ENCODE data around the gene ZCCHC3. TPM values are rescaled to one million over a fixed set of nuclear protein-coding genes. Genes with fewer than 3 reads are reported as not detected.

ZCCHC3 gene
- total and polyA plus RNA-seq, 7 experiments from 2014 or later = 5.6 to 31.9 (median 19.2) TPM

GRCh38 chr20:313402-313801, 16.0 kb downstream of the ZCCHC3 start:
- H3K4me1 ChIP-seq (ENCODE audit: control insufficient read depth in 2 of 2, insufficient read depth in 2 of 2, low read length in 2 of 2) = peaks cover 0 to 18% of the 10 kb centered on the region in 2 donors
- no peaks in the 10 kb centered on the region for H3K27me3 ChIP-seq (ENCODE audit: control insufficient read depth in 2 of 2, insufficient read depth in 2 of 2, low read length in 2 of 2)
- H3K27me3 Mint-ChIP-seq = peaks cover 0 to 3% (median 0%) of the 10 kb centered on the region in 5 donors
- intact Hi-C loops (cut with micrococcal nuclease) = no loop called here
- ChIA-PET CTCF (no interaction called here), POLR2A (interaction anchor here (1.4 to 2.4 kb wide), 2 partner anchors 12 to 14 kb away, joined by 3 to 8 read pairs; partner anchors contain the start of gene SOX12)
- H3K36me3 ChIP-seq (ENCODE audit: control insufficient read depth in 2 of 3, insufficient read depth in 3 of 3, low read length in 3 of 3) = no peaks in the 10 kb centered on the region
- H3K9me3 Mint-ChIP-seq = no peaks in the 10 kb centered on the region
- peaks cover 11 to 25% (median 22%) of the 10 kb centered on the region in 7 donors for H3K4me1 Mint-ChIP-seq
- no peak overlapping the region for H3K27ac Mint-ChIP-seq
- no peaks in the 10 kb centered on the region for H3K9me3 ChIP-seq (ENCODE audit: control insufficient read depth in 2 of 3, low read length in 3 of 3)
- no peak overlapping the region for H3K4me3 Mint-ChIP-seq
- no peak overlapping the region for H3K4me3 ChIP-seq (ENCODE audit: low read length)
- no peak overlapping the region for H3K27ac ChIP-seq (ENCODE audit: low read depth, low read length)
- DNase-seq = no peak
- H3K36me3 Mint-ChIP-seq = no peaks in the 10 kb centered on the region
- no peak for ATAC-seq

- ChIA-PET CTCF (no interaction called here), POLR2A (interaction anchor here (1.2 to 2.4 kb wide), 2 partner anchors 11 to 29 kb away, joined by 3 to 8 read pairs; partner anchors contain the start of gene SOX12)
- H3K36me3 ChIP-seq (ENCODE audit: control insufficient read depth in 2 of 3, insufficient read depth in 3 of 3, low read length in 3 of 3) = no peaks in the 10 kb centered on the region
Observed at GRCh38 chr20:313948-314347, 16.6 kb downstream of the ZCCHC3 start.

GRCh38 chr20:316316-317068, 19.1 kb downstream of the ZCCHC3 start:
- ATAC-seq = no peak
- intact Hi-C loops (cut with micrococcal nuclease) = no loop called here
- CTCF ChIA-PET = no interaction called here
- Mint-ChIP-seq H3K4me3 (no peak overlapping the region), H3K4me1 (peaks cover 0 to 4% (median 3%) of the 10 kb centered on the region in 7 donors), H3K27ac (no peak overlapping the region), H3K9me3 (no peaks in the 10 kb centered on the region), H3K36me3 (no peaks in the 10 kb centered on the region), H3K27me3 (peaks cover 0 to 5% (median 0%) of the 10 kb centered on the region in 5 donors)
- no peaks in the 10 kb centered on the region for H3K27me3 ChIP-seq (ENCODE audit: control insufficient read depth in 2 of 2, insufficient read depth in 2 of 2, low read length in 2 of 2)
- no peaks in the 10 kb centered on the region for H3K9me3 ChIP-seq (ENCODE audit: control insufficient read depth in 2 of 3, low read length in 3 of 3)
- H3K4me3 ChIP-seq (ENCODE audit: low read length) = no peak overlapping the region
- no peaks in the 10 kb centered on the region for H3K4me1 ChIP-seq (ENCODE audit: control insufficient read depth in 2 of 2, insufficient read depth in 2 of 2, low read length in 2 of 2)
- no peak overlapping the region for H3K27ac ChIP-seq (ENCODE audit: low read depth, low read length)
- no peaks in the 10 kb centered on the region for H3K36me3 ChIP-seq (ENCODE audit: control insufficient read depth in 2 of 3, insufficient read depth in 3 of 3, low read length in 3 of 3)
- no peak for DNase-seq
- POLR2A ChIA-PET = no interaction called here

More at GRCh38 chr20:313948-314347, 16.6 kb downstream of the ZCCHC3 start:
- Mint-ChIP-seq H3K4me3 (no peak overlapping the region), H3K36me3 (no peaks in the 10 kb centered on the region), H3K9me3 (no peaks in the 10 kb centered on the region), H3K27ac (no peak overlapping the region), H3K4me1 (peaks cover 11 to 24% (median 22%) of the 10 kb centered on the region in 7 donors), H3K27me3 (peaks cover 0 to 3% (median 0%) of the 10 kb centered on the region in 5 donors)
- H3K4me3 ChIP-seq (ENCODE audit: low read length) = no peak overlapping the region
- H3K9me3 ChIP-seq (ENCODE audit: control insufficient read depth in 2 of 3, low read length in 3 of 3) = no peaks in the 10 kb centered on the region
- H3K4me1 ChIP-seq (ENCODE audit: control insufficient read depth in 2 of 2, insufficient read depth in 2 of 2, low read length in 2 of 2) = peaks cover 0 to 18% of the 10 kb centered on the region in 2 donors
- intact Hi-C loops (cut with micrococcal nuclease) = no loop called here
- ATAC-seq (no peak), DNase-seq (no peak)
- H3K27ac ChIP-seq (ENCODE audit: low read depth, low read length) = no peak overlapping the region
- H3K27me3 ChIP-seq (ENCODE audit: control insufficient read depth in 2 of 2, insufficient read depth in 2 of 2, low read length in 2 of 2) = no peaks in the 10 kb centered on the region

GRCh38 chr20:324177-325044, 27.0 kb downstream of the ZCCHC3 start:
- peak overlapping the region; percentile 84 to 96 (median 94) for H3K27ac Mint-ChIP-seq
- Histone ChIP-seq H3K27me3 (ENCODE audit: control insufficient read depth in 2 of 2, insufficient read depth in 2 of 2, low read length in 2 of 2) (no peaks in the 10 kb centered on the region), H3K9me3 (ENCODE audit: control insufficient read depth in 2 of 3, low read length in 3 of 3) (no peaks in the 10 kb centered on the region), H3K4me3 (ENCODE audit: low read length) (peak overlapping the region; percentile 80), H3K27ac (ENCODE audit: low read depth, low read length) (peak overlapping the region; percentile 77), H3K4me1 (ENCODE audit: control insufficient read depth in 2 of 2, insufficient read depth in 2 of 2, low read length in 2 of 2) (peaks cover 7 to 9% of the 10 kb centered on the region in 2 donors), H3K36me3 (ENCODE audit: control insufficient read depth in 2 of 3, insufficient read depth in 3 of 3, low read length in 3 of 3) (no peaks in the 10 kb centered on the region)
- H3K36me3 Mint-ChIP-seq = no peaks in the 10 kb centered on the region
- POLR2A ChIA-PET = interaction anchor here (0.7 to 6.3 kb wide), 8 partner anchors 11 to 98 kb away, joined by 3 to 74 read pairs (median 5); partner anchors contain the start of gene ZCCHC3
- peaks cover 7 to 20% (median 17%) of the 10 kb centered on the region in 7 donors for H3K4me1 Mint-ChIP-seq
- intact Hi-C loops (cut with micrococcal nuclease) = loop anchor here (1.0 to 10.0 kb wide), 6 partner anchors 14 to 1780 kb away; partner anchors contain the start of genes C20orf96 (in 2 of the 2), ZCCHC3 (in 2 of the 2), CSNK2A1 (in 1 of the 2) and RBCK1 (in 1 of the 2)
- CTCF ChIA-PET = interaction anchor here (0.6 to 1.0 kb wide), 4 partner anchors 9 to 116 kb away, joined by 3 read pairs; no protein-coding TSS in a partner anchor
- DNase-seq (peak; percentile 74 to 96 (median 84)), ATAC-seq (peak; percentile 75)
- peak overlapping the region; percentile 88 to 97 (median 94) for H3K4me3 Mint-ChIP-seq
- peaks cover 0 to 2% (median 0%) of the 10 kb centered on the region in 11 donors for H3K9me3 Mint-ChIP-seq
- H3K27me3 Mint-ChIP-seq = peaks cover 0 to 8% (median 0%) of the 10 kb centered on the region in 5 donors

GRCh38 chr20:325045-325888, 27.9 kb downstream of the ZCCHC3 start, which contains the start of gene SOX12:
SOX12 (plus strand) TSS chr20:325552; CDS start chr20:325925, 373 bp downstream.
- peaks cover 7 to 9% of the 10 kb centered on the region in 2 donors for H3K4me1 ChIP-seq (ENCODE audit: control insufficient read depth in 2 of 2, insufficient read depth in 2 of 2, low read length in 2 of 2)
- H3K27me3 ChIP-seq (ENCODE audit: control insufficient read depth in 2 of 2, insufficient read depth in 2 of 2, low read length in 2 of 2) = no peaks in the 10 kb centered on the region
- Mint-ChIP-seq H3K36me3 (no peaks in the 10 kb centered on the region), H3K4me3 (peak within 1 kb of the TSS; percentile 88 to 97 (median 94)), H3K4me1 (peaks cover 7 to 28% (median 24%) of the 10 kb centered on the region in 7 donors), H3K27me3 (peaks cover 0 to 8% (median 0%) of the 10 kb centered on the region in 5 donors), H3K9me3 (peaks cover 0 to 2% (median 0%) of the 10 kb centered on the region in 11 donors), H3K27ac (peak within 1 kb of the TSS; percentile 84 to 96 (median 94))
- H3K9me3 ChIP-seq (ENCODE audit: control insufficient read depth in 2 of 3, low read length in 3 of 3) = no peaks in the 10 kb centered on the region
- POLR2A ChIA-PET = interaction anchor here (0.7 to 6.3 kb wide), 8 partner anchors 12 to 99 kb away, joined by 3 to 74 read pairs (median 4); partner anchors contain the start of gene ZCCHC3
- H3K27ac ChIP-seq (ENCODE audit: low read depth, low read length) = peak within 1 kb of the TSS; percentile 82
- DNase-seq (peak; percentile 92 to 99 (median 94)), ATAC-seq (peak; percentile 84)
- intact Hi-C loops (cut with micrococcal nuclease) = loop anchor here (1.0 to 10.0 kb wide), 5 partner anchors 15 to 1780 kb away; partner anchors contain the start of genes C20orf96 (in 1 of the 2), CSNK2A1 (in 1 of the 2), STK35 (in 1 of the 2) and ZCCHC3 (in 1 of the 2)
- CTCF ChIA-PET = interaction anchor here (1.0 kb wide), 1 partner anchor 17 kb away, joined by 3 read pairs; no protein-coding TSS in a partner anchor
- no peaks in the 10 kb centered on the region for H3K36me3 ChIP-seq (ENCODE audit: control insufficient read depth in 2 of 3, insufficient read depth in 3 of 3, low read length in 3 of 3)
- peak within 1 kb of the TSS; percentile 80 for H3K4me3 ChIP-seq (ENCODE audit: low read length)

Measured in naive thymus-derived CD4-positive, alpha-beta T cell (primary cell).